ENCODE results near the gene TENT5C. TPM values are rescaled to one million over a fixed set of nuclear protein-coding genes. Genes with fewer than 3 reads are reported as not detected.

The TENT5C gene
- total RNA-seq, 4 donors from 2014 or later = 0.60 to 2.5 (median 1.2) TPM

- DNase-seq (ENCODE audit: low spot score in 2 of 2) = no peak
- Histone ChIP-seq H3K27me3 (no peaks in the 10 kb centered on the region), H3K36me3 (no peaks in the 10 kb centered on the region), H3K4me1 (no peaks in the 10 kb centered on the region), H3K27ac (no peak overlapping the region), H3K9me3 (no peaks in the 10 kb centered on the region), H3K4me3 (no peak overlapping the region)
- 81 to 96% methylated on average over 3 of the region's 3 CpGs for WGBS, 2 donors
- no peak for TF ChIP-seq POLR2A (IDR thresholded peaks at IDR 0.05)
- no peak for TF ChIP-seq CTCF (IDR thresholded peaks at IDR 0.05)
- TF ChIP-seq EP300 (IDR thresholded peaks at IDR 0.05) = no peak
These were observed 28.8 kb downstream of the TENT5C start for GRCh38 chr1:117634631-117635030.

- Histone ChIP-seq H3K36me3 (no peaks in the 10 kb centered on the region), H3K27me3 (no peaks in the 10 kb centered on the region), H3K4me1 (no peaks in the 10 kb centered on the region), H3K4me3 (no peak overlapping the region), H3K27ac (no peak overlapping the region), H3K9me3 (no peaks in the 10 kb centered on the region)
- 87 to 91% methylated on average over 3 of the region's 3 CpGs for WGBS, 2 donors
- TF ChIP-seq EP300 (IDR thresholded peaks at IDR 0.05) (no peak), CTCF (IDR thresholded peaks at IDR 0.05) (no peak), POLR2A (IDR thresholded peaks at IDR 0.05) (no peak)
- no peak for DNase-seq (ENCODE audit: low spot score in 2 of 2)
These were observed 30.0 kb downstream of the TENT5C start for GRCh38 chr1:117635805-117636204.

- Histone ChIP-seq H3K27ac (no peak overlapping the region), H3K4me1 (no peaks in the 10 kb centered on the region), H3K4me3 (no peak overlapping the region), H3K9me3 (no peaks in the 10 kb centered on the region), H3K36me3 (no peaks in the 10 kb centered on the region), H3K27me3 (no peaks in the 10 kb centered on the region)
- TF ChIP-seq CTCF (IDR thresholded peaks at IDR 0.05) = no peak
- no peak for TF ChIP-seq POLR2A (IDR thresholded peaks at IDR 0.05)
- no peak for TF ChIP-seq EP300 (IDR thresholded peaks at IDR 0.05)
- no peak for DNase-seq (ENCODE audit: low spot score in 2 of 2)
- WGBS, 2 donors = 84 to 86% methylated on average over 8 of the region's 8 CpGs
These were observed 31.0 kb downstream of the TENT5C start for GRCh38 chr1:117636637-117637425.

- WGBS, 2 donors = 0 to 36% methylated on average over 1 of the region's 1 CpG
- H3K4me1 ChIP-seq = no peaks in the 10 kb centered on the region
- DNase-seq (ENCODE audit: low spot score in 2 of 2) = no peak
- H3K27ac ChIP-seq = no peak overlapping the region
- H3K9me3 ChIP-seq = no peaks in the 10 kb centered on the region
- no peak overlapping the region for H3K4me3 ChIP-seq
- H3K27me3 ChIP-seq = no peaks in the 10 kb centered on the region
- no peak for TF ChIP-seq POLR2A (IDR thresholded peaks at IDR 0.05)
- no peak for TF ChIP-seq CTCF (IDR thresholded peaks at IDR 0.05)
- TF ChIP-seq EP300 (IDR thresholded peaks at IDR 0.05) = no peak
- H3K36me3 ChIP-seq = no peaks in the 10 kb centered on the region
These were observed 32.3 kb downstream of the TENT5C start for GRCh38 chr1:117638141-117638540.

GRCh38 chr1:117638759-117639158 is 32.9 kb downstream of the TENT5C start:
- no peaks in the 10 kb centered on the region for H3K4me1 ChIP-seq
- WGBS, 2 donors = 90 to 92% methylated on average over 4 of the region's 4 CpGs
- H3K4me3 ChIP-seq = no peak overlapping the region
- no peaks in the 10 kb centered on the region for H3K36me3 ChIP-seq
- H3K9me3 ChIP-seq = no peaks in the 10 kb centered on the region
- H3K27me3 ChIP-seq = no peaks in the 10 kb centered on the region
- TF ChIP-seq POLR2A (IDR thresholded peaks at IDR 0.05) (no peak), CTCF (IDR thresholded peaks at IDR 0.05) (no peak), EP300 (IDR thresholded peaks at IDR 0.05) (no peak)
- no peak overlapping the region for H3K27ac ChIP-seq
- no peak for DNase-seq (ENCODE audit: low spot score in 2 of 2)

Measured in tibial nerve (tissue), 4 donors.